HepG2 (cell line): ENCODE data around the gene ATG7. TPM values are rescaled to one million over a fixed set of nuclear protein-coding genes. Genes with fewer than 3 reads are reported as not detected.

ENCODE experiments used
- ATAC-seq: fragments of 200-7000 bp; cut with Tn5 transposase; 3 replicates; pipeline ENCODE4 v1.9.1; 2020; ENCODE audit warnings: mild to moderate bottlenecking, moderate library complexity
- BruUV-seq: library from RNA; stranded (reverse); fragments of 400-500 nt; replicated peaks from 2 replicates; lab custom pipeline; 2021; lab: Mats Ljungman, UMichigan
- CTCF ChIA-PET: fragments of 300-600 bp; formaldehyde crosslinking; extraction: SDS; loops from one replicate; lab custom pipeline; 2021; ENCODE audit warnings: low total read pairs, inconsistent platforms, low intra/inter-chr PET ratio; lab: Yijun Ruan, JAX
- POLR2A ChIA-PET: fragments of 350-600 bp; sonication (Branson Sonifier 250); formaldehyde crosslinking; loops from one replicate; lab custom pipeline; 2020; ENCODE audit warnings: antibody characterized with exemption, inconsistent platforms; lab: Yijun Ruan, JAX
- DNase-seq: peaks from one replicate; pipeline ENCODE4 v3.0.0-alpha.2; 2015; ENCODE audit warnings: low spot score
- FAIRE-seq: peaks from 3 replicates; lab custom pipeline; 2011; peaks lifted over from hg19 to GRCh38; lab: Jason Lieb, UNC
- H2AFZ ChIP-seq: one replicate; pipeline ENCODE4 v1.6.1; 2011; ENCODE audit warnings: low read length, inconsistent platforms
- H3K27ac ChIP-seq: fragments of 300-600 bp; 3 replicates; pipeline ENCODE4 v1.8.0; 2011; ENCODE audit warnings: mixed run types, mild to moderate bottlenecking, mixed read lengths, low read length, inconsistent platforms; ENCODE audit not compliant: insufficient read depth; ENCODE audit errors: extremely low read length
- H3K27me3 ChIP-seq, 2 experiments: fragments of 200-600 bp in 1 of 2; 2 replicates in 1 of 2; 3 replicates in 1 of 2; pipeline versions ENCODE4 v1.6.0 to v1.8.0; 2011; ENCODE audit warnings: low read length in 2 of 2, mild to moderate bottlenecking in 2 of 2, moderate library complexity in 2 of 2, inconsistent platforms in 1 of 2; ENCODE audit not compliant: insufficient read depth in 2 of 2, control insufficient read depth in 1 of 2
- H3K36me3 ChIP-seq, 2 experiments: fragments of 200-600 bp in 1 of 2; replicated peaks in 1 of 2; 2 replicates in 1 of 2; 3 replicates in 1 of 2; pipeline versions ENCODE4 v1.5.1 to v1.8.0; 2011; ENCODE audit warnings: low read length in 2 of 2, inconsistent platforms in 1 of 2; ENCODE audit not compliant: insufficient read depth in 2 of 2, control insufficient read depth in 1 of 2
- H3K4me1 ChIP-seq: 2 replicates; pipeline ENCODE4 v1.5.1; 2012; ENCODE audit warnings: low read length, inconsistent platforms; ENCODE audit not compliant: insufficient read depth
- H3K4me2 ChIP-seq: 2 replicates; pipeline ENCODE4 v1.6.0; 2011; ENCODE audit warnings: low read depth, low read length, inconsistent platforms
- H3K4me3 ChIP-seq, 3 experiments: fragments of 200-600 bp in 1 of 3; sonication (generic), shearing (Covaris generic) in 1 of 3; replicated peaks in 1 of 3; 2 replicates each; pipeline ENCODE4 v1.5.1; 2011 to 2016; ENCODE audit warnings: low read length in 3 of 3, inconsistent platforms in 2 of 3, low read depth in 2 of 3, mild to moderate bottlenecking in 2 of 3, control low read depth in 1 of 3, mixed read lengths in 1 of 3; ENCODE audit not compliant: insufficient read depth in 1 of 3
- H3K79me2 ChIP-seq: one replicate; pipeline ENCODE4 v1.6.1; 2011; ENCODE audit warnings: low read length, inconsistent platforms; ENCODE audit not compliant: insufficient read depth
- H3K9ac ChIP-seq: 2 replicates; pipeline ENCODE4 v1.6.0; 2011; ENCODE audit warnings: mild to moderate bottlenecking, low read depth, low read length, inconsistent platforms; ENCODE audit not compliant: insufficient read depth
- H3K9me3 ChIP-seq: 2 replicates; pipeline ENCODE4 v1.5.1; 2012; ENCODE audit warnings: mild to moderate bottlenecking, low read length
- H4K20me1 ChIP-seq: 2 replicates; pipeline ENCODE4 v1.6.0; 2011; ENCODE audit warnings: inconsistent platforms, mild to moderate bottlenecking, low read length, moderate library complexity; ENCODE audit not compliant: insufficient read depth
- ASH2L ChIP-seq: fragments of 300-600, 200-600 bp; sonication (generic); IDR thresholded peaks from 2 replicates; pipeline ENCODE4 v1.7.0; 2017; ENCODE audit warnings: low read depth, mild to moderate bottlenecking, moderate library complexity, mixed read lengths, low read length; ENCODE audit not compliant: insufficient read length
- NFATC3 ChIP-seq: sonication (generic); formaldehyde crosslinking; IDR thresholded peaks from 2 replicates; pipeline ENCODE4 v1.5.1; 2020; ENCODE audit warnings: mild to moderate bottlenecking, missing genetic modification reagents
- ZBTB40 ChIP-seq, 2 experiments: fragments of 450-650 bp in 1 of 2; sonication (generic) in 1 of 2; formaldehyde crosslinking in 1 of 2; IDR thresholded peaks; 2 replicates each; pipeline versions ENCODE4 v1.6.1 to v1.8.0; 2016 to 2022; ENCODE audit warnings: antibody characterized with exemption in 1 of 2, mild to moderate bottlenecking in 1 of 2, missing genetic modification reagents in 1 of 2
- ZHX2 ChIP-seq, 2 experiments: sonication (generic) in 1 of 2; formaldehyde crosslinking in 1 of 2; IDR thresholded peaks; 2 replicates each; pipeline versions ENCODE4 v1.6.1 to v1.9.0; 2014 to 2022; ENCODE audit warnings: antibody characterized with exemption in 1 of 2, borderline replicate concordance in 1 of 2, inconsistent platforms in 1 of 2, low read depth in 1 of 2, missing genetic modification reagents in 1 of 2
- WGBS: methylation state at CpG from one replicate; pipeline ENCODE4 v1.1.6; 2017; ENCODE audit warnings: low lambda C conversion rate; 5-methylcytosine and 5-hydroxymethylcytosine counted together
- in situ Hi-C: cut with HindIII; loops from 2 replicates; pipeline ENCODE4 v1.10.0; 2017; ENCODE audit warnings: low pct_unique_long_range_greater_than_20kb; ENCODE audit not compliant: extremely low pct_ligation_motif_present
- intact Hi-C: fragments of 100-400 bp; cut with micrococcal nuclease; formaldehyde crosslinking; loops from one replicate; pipeline ENCODE4 v1.10.0; 2022; ENCODE audit not compliant: unreplicated experiment
- polyA plus RNA-seq, 8 experiments: library from polyadenylated mRNA; depleted of rRNA in 3 of 8; stranded (reverse) in 7 of 8; unstranded in 1 of 8; fragments of >200 nt; fragmentation: Illumina TruSeq in 4 of 8; extraction: Trizol in 4 of 8; gene quantifications; 2 replicates each; pipeline versions ENCODE4 v1.2.1 to v1.2.3, GENCODE V29; 2011 to 2016; ENCODE audit warnings: low read depth in 4 of 8, missing spikeins in 1 of 8, mixed read lengths in 1 of 8; ENCODE audit not compliant: insufficient read depth in 1 of 8
- total RNA-seq, 5 experiments: library from RNA; depleted of rRNA; stranded (reverse); fragments of >200 nt; fragmentation: Illumina TruSeq; extraction: Trizol; gene quantifications; 2 replicates each; pipeline ENCODE4 v1.2.3, GENCODE V29; 2016; ENCODE audit warnings: low read depth in 1 of 5

ATG7 gene
- total and polyA plus RNA-seq, 2 of the 13 experiments (the other 11 are each of a cell fraction or from before 2014, with no cell fraction given), result 7.8 to 22.1 TPM

GRCh38 chr3:11370966-11371365, 98.8 kb downstream of the ATG7 start:
- Histone ChIP-seq H3K4me3 (no peak overlapping the region), H2AFZ (no peak overlapping the region), H3K79me2 (no peaks in the 10 kb centered on the region), H3K36me3 (0 out of 5 replicates have a peak, but pooled peaks cover 0 to 3% of the 10 kb centered on the region in 2 experiments), H3K9ac (no peak overlapping the region), H3K4me1 (peaks cover 14% of the 10 kb centered on the region), H4K20me1 (no peaks in the 10 kb centered on the region), H3K27me3 (no peaks in the 10 kb centered on the region), H3K9me3 (no peaks in the 10 kb centered on the region), H3K27ac (no peak overlapping the region), H3K4me2 (no peak overlapping the region)
- ATAC-seq (no peak), DNase-seq (no peak), FAIRE-seq (no peak)
- BruUV-seq, result no TSS peak
- in situ Hi-C loops (no loop called here), intact Hi-C loops (no loop called here)
- TF ChIP-seq ASH2L, result no peak
- no peak for TF ChIP-seq NFATC3 (CRISPR knock-in tag)
- no peak for TF ChIP-seq ZHX2 (IDR thresholded peaks at IDR 0.05; ENCODE audit: low read depth)
- TF ChIP-seq ZHX2 (CRISPR knock-in tag; IDR thresholded peaks at IDR 0.05; ENCODE audit: borderline replicate concordance), result no peak
- TF ChIP-seq ZBTB40 (IDR thresholded peaks at IDR 0.05), result no peak
- no peak for TF ChIP-seq ZBTB40 (CRISPR knock-in tag; IDR thresholded peaks at IDR 0.05)
- ChIA-PET CTCF (no interaction called here), POLR2A (no interaction called here)
- 96% methylated on average over 4 of the region's 4 CpGs for WGBS
